Right kidney (tissue), 1 donor: Measurements from ENCODE around the gene SLC12A6.
"Not testable (repeated sequence)": the region's sequence is repeated elsewhere in the genome, so short reads cannot be mapped to it uniquely, and the experiment has no call there.

Source experiments
- DNase-seq: peaks from one replicate; pipeline ENCODE4 v3.0.0-alpha.2; 2016

Gene SLC12A6

DNA sequence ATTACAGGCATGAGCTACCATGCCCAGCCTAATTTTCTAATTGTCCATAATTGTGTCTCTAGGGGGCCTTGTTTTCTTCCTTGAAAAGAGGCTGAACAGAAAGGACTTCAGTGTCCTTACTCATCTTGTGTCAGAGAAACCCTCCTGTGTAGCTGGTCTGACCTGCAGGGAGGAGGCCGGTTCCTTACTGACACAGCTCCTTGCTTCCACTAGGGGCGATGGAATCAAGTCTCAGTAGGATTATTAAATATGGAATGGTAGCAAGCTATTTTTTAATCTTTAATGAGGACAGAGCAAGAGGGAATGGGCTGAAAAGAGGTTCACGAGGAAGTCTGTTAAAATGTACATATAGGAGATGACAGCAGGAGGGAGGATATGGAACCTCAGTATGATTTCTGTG, 20.8 kb upstream of the SLC12A6 start:
- DNase-seq = no peak

DNA sequence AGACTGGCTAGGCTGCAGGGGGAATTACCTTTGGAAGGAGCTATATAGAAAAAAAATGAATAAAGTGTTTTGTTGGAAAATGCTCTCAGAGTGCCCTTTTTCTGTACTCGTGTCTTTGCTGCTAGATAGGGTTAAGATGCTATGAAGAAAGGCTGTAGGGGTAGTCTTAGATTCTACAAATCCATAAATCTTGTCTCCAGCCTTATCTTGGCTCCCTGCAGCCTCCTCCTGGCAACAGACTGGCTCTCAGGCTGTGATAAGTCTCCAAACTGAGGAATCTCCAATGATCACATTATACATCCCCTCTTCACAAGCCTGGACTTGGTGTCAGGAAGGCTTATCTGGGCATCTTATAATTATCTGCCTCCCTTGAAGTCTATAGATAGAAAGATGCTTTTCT, 20.1 kb upstream of the SLC12A6 start:
- no peak for DNase-seq

DNA sequence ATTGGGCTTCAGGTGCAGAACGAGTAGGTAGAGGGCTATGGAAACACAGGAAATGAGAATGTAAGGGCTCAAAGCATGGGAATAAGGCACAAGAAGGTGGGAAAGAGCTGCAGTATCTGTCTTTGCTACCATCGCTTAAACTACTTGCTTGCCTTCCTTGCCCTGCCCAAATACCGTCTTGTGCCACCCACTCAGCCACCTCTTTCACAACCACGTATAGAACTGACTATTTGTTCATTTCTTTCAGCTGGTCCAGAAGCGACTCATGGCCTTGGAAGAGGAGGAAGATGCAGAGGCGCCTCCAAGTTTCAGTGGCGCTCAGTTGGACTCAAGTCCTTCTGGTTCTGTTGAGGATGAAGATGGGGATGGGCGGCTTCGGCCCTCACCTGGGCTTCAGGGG, 17.7 kb upstream of the SLC12A6 start:
- DNase-seq = no peak

DNA sequence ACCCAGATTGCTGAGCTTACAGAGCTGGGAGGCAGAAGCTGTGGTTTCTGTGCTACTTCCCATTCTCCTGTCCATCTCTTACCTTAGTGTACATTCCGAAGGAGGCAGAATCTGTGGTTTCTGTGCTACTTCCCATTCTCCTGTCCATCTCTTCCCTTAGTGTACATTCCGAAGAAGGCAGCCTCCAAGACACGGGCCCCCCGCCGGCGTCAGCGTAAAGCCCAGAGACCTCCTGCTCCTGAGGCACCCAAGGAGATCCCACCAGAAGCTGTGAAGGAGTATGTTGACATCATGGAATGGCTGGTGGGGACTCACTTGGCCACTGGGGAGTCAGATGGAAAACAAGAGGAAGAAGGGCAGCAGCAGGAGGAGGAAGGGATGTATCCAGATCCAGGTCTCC, 16.7 kb upstream of the SLC12A6 start:
- DNase-seq = no peak

DNA sequence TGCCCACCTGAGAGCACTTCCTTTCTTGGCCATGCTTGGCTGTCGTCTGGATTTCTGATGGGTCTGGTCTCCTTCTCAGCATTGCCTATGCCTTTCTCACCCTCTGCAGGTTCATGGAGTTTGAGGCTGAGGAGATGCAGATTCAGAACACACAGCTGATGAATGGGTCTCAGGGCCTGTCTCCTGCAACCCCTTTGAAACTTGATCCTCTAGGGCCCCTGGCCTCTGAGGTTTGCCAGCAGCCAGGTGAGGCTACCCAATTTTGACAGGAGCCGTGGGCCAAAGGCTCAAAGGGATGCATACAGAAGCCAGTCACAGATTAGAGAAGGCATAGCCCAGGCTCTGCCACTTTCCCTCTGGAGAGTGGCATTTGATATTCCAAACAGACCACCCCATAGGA, 16.0 kb upstream of the SLC12A6 start:
- no peak for DNase-seq

DNA sequence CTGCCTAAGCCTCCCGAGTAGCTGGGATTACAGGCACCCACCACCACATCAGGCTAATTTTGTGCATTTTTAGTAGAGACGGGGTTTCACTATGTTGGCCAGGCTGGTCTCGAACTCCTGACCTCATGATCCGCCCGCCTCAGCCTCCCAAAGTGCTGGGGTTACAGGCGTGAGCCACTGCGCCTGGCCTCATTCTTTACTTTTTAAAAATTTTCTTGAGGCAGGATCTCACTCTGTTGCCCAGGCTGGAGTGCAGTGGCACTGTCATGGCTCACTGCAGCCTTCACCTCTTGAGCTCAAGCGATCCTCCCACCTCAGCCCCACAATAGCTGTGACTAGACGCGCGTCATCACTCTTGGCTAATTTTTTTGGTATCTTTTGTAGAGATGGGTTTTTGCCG, 15.4 kb upstream of the SLC12A6 start:
- DNase-seq = not testable (repeated sequence)

DNA sequence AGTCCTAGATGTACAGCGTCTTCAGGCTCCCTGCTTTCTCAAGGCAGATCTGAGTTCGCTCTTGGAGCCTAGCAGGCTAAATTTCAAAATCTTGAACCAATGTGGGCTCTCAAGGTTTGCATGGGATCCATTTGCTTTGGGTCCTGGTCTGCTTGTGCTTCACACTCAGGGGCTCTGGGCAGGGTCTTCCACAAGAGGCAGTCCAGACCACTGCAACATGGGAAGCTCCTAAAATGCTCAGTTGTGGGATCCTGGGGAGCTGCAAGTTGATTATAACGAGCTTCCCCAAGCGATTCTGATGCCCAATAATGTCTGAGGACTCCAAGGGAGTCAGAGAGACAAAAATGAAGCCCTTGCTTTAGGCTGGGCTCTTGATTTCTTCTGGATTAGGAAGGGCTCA, 12.2 kb upstream of the SLC12A6 start:
- no peak for DNase-seq

DNA sequence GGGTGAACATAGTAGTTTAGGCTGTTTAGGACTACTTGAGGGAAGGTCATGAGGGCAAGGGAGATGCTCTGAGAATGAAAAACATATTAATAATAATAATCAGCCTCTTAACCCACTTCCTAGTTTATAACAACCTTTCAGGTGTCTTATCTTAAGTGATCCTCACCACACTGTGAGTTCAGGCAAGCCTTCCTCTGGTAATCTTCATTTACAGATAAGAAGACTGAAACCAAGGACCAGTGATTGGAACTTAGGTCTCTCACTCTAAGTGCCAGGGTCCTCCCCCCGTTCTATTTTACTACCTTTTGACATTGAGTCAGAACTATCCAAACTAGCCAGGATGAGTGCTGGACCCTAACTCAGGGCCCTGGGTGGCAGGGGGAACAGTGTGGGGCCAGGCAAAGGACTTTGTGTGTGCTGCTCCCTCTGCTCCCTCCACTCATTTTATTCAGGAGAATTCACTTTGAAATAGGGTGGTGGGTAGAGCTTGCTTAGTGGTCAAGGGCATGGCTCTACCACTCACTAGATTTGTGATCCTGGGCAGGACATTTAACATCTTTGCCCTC, 11.2 kb upstream of the SLC12A6 start:
- DNase-seq = no peak

DNA sequence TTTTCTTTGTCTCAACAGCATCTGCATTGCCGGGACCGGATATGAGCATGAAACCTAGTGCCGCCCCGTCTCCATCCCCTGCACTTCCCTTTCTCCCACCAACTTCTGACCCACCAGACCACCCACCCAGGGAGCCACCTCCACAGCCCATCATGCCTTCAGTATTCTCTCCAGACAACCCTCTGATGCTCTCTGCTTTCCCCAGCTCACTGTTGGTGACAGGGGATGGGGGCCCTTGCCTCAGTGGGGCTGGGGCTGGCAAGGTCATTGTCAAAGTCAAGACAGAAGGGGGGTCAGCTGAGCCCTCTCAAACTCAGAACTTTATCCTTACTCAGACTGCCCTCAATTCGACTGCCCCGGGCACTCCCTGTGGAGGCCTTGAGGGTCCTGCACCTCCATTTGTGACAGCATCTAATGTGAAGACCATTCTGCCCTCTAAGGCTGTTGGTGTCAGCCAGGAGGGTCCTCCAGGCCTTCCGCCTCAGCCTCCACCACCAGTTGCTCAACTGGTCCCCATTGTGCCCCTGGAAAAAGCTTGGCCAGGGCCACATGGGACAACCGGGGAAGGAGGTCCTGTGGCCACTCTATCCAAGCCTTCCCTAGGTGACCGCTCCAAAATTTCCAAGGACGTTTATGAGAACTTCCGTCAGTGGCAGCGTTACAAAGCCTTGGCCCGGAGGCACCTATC, 10.5 kb upstream of the SLC12A6 start:
- no peak for DNase-seq

DNA sequence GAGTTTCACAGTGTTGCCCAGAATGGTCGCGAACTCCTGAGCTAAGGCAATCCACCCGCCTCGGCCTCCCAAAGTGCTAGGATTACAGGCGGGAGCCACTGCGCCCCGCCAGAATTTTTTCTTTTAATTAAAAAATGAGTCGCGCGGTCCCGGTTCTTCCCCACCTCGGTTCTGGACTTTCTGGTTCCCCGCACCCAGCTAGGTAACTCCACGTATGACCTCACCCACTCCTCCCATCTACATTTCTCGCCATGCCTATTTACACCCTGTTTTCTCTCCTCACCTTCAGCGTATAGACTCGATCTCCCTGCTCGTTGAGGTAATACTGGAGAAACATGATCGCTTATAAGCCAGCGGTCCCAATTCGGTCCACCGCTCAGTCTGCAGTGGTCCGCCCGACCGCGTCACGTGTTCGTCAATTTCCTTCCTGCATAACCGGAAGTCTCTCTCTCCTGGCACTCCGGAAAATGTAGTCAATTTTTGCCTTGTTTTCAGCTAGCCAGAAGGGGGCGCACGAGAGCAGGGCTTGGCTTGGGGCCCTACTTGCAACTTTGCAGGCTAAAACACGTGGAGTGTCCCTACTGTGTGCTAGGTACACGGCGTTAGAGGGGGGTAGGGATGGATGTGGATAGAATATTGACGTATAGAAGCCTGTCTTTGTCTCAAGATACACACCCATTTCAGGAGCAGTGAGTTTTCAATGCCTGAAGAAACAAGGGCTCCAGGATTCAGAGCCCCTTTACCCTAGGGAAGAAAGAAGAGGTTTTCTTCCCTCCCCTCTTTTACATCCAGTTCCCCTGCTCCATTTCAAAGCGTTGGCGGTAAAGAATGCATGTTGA, 5.4 kb upstream of the SLC12A6 start, which contains the start of the genes NOP10 and NUTM1:
Gene NOP10 (minus strand): TSS at position 400 of the 839 bp plus-strand sequence. CDS start 63 bp downstream, at position 337.
Gene NUTM1 (plus strand): TSS at position 579 of the 839 bp plus-strand sequence. CDS start 382 bp downstream, outside the sequence.
- DNase-seq = peak; percentile 87

DNA sequence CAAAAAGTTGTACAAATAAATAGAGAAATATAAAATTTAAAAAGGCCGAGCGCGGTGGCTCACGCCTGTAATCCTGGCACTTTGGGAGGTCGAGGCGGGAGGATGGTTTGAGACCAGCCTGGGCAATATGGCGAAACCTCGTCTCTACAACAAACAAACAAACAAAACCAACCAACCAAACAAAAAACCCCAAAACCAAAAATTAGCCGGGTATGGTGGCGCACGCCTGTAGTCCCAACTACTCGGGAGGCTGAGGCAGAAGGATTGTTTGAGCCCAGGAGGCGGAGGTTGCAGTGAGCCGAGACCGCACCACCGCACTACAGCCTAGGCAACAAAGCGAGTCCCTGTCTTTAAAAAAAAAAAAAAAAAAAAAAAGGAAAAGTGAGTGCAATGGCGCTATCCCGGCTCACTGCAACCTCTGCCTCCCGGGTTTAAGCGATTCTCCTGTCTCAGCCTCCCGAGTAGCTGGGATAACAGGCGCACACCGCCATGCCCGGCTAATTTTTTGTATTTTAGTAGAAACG, 4.7 kb upstream of the SLC12A6 start:
- DNase-seq = not testable (repeated sequence)

DNA sequence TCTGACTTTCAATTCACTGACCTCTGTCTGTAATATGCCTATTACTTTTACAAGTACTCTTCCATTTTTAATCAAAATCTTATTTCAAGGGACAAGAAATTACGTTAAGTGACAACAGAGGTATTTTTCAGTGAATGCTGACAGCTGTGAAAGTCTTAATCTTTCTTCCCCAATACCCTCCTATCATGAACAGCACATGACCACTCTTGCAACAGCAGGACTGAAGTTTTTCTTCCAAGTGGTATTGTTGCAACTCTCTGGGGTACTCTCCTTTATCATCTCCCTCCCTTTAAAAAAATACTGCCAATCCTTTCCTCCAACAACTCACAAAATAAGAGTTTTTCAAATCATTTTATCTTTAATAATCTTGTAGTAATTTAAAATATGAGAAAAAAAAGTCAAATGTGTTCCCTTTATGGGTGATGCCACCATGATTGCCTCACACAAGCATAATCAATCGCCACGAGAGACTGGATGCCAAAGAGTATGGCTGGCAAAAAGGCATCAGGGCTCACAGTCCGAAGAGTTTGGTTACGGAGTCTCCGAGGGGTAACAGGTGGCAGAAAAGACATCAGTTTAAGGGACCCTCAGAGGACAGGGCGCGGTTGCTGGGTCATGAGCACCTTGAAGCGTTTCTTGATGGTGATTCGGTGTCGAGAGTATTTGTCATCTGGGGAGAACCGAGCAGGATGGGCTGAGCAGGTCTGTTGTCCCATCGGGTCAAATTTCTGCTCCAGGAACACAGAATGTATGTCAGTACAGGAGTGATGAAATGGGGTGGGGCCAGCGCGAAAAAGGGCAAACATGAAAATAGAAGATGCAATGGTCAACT, 4.0 kb upstream of the SLC12A6 start:
- no peak for DNase-seq

DNA sequence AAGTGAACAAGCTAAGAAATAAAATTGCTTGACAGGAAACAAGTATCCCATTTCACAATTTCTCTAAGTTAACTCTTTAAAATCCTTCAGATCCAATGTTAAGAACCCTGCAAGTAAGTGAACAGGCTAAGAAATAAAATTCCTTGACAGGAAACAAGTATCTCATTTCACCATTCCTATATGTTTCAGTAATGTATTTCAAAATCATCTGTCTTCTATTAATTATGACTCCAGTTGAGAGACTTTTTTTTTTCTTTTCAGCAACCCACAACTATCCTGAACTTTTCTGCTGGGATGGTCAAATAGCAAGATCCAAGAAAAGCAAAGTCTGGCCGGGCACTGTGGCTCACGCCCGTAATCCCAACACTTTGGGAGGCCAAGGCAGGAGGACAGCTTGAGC, 2.4 kb upstream of the SLC12A6 start:
- no peak for DNase-seq

DNA sequence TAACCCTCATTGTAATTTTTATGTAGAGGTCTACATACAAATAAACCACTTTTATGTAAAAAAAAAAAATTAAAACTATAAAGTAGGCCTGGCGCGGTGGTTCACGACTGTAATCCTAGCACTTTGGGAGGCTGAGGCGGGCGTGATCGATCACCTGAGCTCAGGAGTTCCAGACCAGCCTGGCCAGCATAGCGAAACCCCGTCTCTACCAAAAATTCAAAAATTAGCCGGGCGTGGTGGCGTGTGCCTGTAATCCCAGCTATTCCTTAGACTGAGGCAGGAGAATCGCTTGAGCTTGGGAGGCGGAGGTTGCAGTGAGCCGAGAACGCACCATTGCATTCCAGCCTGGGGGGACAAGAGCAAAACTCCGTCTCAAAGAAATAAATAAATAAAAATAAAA, 766 bp upstream of the SLC12A6 start:
- no peak for DNase-seq

DNA sequence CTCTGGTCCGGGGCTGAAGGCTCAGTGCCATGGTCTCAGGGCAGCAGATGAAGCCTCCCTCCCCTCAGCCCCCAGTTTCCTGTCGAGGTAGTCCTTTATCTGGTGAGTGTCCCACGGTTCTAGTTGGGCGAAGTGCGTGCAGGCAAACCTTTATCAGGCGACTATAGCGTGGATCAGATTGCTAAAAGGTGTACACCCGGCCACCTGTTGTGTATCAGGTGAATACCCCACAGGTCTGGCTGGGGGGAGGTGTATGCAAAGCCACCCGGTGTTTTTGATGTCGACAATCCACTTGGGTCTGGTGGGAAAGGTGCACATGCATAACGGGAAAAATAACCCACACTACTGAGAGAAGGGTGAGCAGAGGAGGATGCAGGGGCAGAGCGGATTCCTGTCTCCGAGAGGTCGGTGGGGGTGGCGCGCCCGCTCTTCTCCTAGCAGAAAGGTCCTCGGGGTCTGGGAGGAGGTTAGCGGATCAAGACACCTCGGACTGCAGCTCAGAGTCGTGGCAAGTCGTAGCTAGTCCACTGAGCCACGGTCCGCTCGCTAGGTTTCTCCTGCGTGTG, 507 bp downstream of the SLC12A6 start:
- no peak for DNase-seq

DNA sequence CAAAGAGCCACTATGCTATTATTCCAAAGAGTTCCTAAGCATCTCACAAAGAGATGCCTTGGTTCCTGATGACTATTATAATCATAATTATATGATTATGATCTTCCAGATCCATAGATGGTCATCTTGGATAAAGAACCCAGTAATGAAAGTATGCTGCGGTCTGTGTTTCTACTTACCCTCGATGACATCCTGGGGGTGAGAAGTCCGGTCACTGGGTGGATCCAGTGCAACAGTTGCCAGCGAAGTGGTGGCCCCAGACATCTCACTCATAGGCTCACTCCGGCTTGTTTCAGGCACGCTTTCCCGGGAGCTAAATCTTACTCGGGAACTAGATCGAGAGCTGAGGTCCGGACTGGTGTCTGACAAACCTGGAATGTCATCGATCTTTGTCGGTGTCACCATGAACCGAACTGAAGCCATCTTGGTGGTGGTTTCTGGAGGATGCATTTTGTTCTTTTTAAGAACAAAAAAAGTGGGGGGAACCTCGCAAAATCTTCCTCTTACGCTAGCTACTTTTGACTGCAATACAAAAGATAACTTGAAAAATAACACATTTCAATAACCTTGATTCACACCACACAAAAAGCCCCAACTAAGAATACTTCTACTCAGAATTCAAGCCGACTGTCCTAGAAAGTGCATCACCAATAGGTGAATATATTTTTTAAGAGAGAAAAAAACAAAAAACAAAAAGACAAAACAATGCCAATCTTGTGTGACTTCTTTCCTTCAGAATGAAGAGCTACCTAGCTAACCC, 1.2 kb downstream of the SLC12A6 start:
- DNase-seq = no peak

DNA sequence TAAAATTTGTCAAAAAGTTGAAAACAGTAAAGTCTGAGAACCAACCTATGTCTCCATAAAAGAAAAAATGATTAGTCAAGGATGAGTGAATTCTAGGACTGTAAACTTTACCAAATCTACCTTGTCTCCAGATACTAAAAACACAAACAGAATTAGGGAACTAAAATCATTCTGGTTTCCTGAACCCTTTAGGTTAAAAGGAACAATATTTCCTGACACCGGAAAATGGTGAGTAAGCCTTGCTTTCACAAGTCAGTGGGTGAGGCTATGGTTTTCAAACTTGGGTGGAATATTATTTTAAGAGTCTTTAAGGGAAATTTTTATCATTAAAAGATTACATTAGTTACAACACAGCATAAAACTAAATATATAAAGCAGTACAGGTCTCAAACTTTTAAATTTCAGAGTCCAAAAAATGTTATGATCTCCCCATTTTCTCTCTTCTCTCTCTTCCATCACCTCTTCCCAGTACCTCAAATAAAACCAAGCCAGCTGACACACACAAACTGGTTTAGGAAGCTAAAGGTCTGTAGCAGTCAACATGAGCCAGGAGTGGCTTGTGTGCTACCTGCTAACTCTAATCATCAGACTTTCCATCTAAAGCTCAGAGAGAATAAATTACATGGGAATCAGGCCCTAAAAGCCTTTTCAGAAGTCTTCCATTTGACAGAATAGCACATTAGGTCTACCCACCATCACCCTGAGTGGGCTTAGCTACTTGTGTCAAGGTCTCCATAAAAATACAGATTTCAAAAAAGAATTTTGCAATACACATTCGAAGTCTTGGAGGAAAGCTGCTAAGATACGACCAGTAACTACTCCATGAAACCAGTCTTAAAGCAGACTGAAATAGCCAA, 2.2 kb downstream of the SLC12A6 start:
- DNase-seq = no peak

DNA sequence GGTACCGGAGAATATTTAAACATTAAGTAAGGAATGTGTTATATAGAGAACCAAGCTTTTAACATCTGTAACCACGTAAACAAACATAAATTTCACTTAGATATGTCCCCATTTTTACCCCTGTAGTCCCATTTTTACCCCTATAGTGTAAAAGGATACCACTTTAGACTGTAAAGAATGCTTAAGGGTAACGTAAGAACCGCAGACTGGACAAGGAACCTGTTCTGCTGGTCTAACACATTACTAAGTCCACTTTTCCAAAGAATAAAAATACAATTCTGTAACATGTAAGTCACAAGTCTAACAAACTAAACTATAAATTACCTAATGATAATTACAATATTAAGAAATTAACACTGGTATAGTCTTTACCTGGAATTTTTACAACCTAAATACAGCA, 2.9 kb downstream of the SLC12A6 start:
- no peak for DNase-seq

DNA sequence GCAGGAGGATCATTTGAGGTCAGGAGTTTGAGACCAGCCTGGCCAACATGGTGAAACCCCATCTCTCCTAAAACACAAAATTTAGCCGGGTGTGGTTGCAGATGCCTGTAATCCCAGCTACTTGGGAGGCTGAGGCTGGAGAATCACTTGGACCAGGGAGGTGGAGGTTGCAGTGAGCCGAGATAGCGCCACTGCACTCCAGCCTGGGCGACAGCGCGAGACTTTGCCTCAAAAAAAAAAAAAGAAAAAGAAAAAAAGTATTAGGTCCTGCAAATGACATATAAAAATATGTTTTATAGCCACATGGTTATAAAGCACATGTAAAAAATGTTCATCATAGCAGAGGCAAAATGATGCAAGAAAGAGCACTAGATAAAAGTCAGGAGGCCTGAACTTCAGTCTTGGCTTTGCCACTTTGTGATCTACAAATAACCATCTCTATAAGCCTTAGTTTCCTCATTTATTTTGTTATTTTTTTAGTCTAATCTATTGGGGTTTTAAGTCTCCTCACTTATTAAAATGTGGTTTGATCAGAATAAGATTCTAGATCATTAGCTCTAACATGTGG, 4.9 kb downstream of the SLC12A6 start:
- no peak for DNase-seq

DNA sequence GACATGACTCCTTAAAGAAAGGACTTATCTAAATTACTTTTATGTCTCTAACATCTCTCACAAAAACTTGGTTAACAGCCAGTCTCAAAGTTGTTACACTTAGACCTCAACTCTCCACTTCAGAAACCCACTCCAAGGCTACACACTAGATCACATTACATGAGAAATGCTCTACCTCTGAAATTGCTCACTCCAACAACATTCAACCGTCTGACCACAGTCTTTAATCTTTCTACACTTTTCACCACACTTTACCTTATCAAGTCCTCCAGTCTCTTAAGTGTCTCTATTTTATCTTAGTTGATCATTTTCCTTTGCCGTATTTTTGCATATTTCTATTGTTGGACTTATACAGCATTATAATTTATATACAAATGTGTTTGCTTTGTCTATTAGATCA, 5.8 kb downstream of the SLC12A6 start:
- DNase-seq = no peak
